PFSK-1 (cell line): ENCODE measurements around the gene CUL7.

Source experiments
- FOXP2 ChIP-seq: optimal IDR thresholded peaks from 2 replicates; pipeline ENCODE3; 2011; ENCODE audit warnings: borderline replicate concordance, control low read depth, inconsistent platforms; ENCODE audit not compliant: insufficient read depth; ENCODE audit errors: extremely low read length, extremely low read depth
- SIN3A ChIP-seq: IDR thresholded peaks from 2 replicates; pipeline ENCODE4 v1.6.1; 2012; ENCODE audit warnings: mild to moderate bottlenecking, low read length, moderate library complexity, borderline replicate concordance; ENCODE audit not compliant: insufficient read depth
- TAF1 ChIP-seq: IDR thresholded peaks from 2 replicates; pipeline ENCODE4 v1.6.1; 2012; ENCODE audit warnings: low read length, control low read depth, borderline replicate concordance; ENCODE audit not compliant: insufficient read depth

DNA sequence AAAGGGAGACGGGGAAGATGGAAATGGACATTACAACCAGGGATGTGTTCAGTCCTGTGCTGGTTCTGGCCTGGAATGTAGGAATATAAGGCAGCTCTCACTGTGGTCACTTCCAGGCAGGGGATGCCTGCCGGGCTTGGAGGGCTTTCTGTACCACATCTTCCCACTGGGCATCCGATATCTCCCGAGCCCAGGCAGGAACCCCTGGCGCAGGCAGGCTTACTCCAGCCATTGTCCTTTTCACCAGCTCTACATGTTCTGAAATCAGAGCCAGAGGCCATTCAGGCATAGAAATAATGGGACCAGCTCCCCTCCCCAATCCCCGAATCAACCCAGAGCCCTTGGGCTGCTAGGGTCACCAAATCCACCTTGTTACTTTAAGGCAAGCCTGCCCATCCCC, 41.3 kb downstream of the CUL7 start:
- TF ChIP-seq SIN3A (no peak), FOXP2 (no peak), TAF1 (no peak)
